Measurements from ENCODE around the gene AKR1B1.

The AKR1B1 gene

DNA sequence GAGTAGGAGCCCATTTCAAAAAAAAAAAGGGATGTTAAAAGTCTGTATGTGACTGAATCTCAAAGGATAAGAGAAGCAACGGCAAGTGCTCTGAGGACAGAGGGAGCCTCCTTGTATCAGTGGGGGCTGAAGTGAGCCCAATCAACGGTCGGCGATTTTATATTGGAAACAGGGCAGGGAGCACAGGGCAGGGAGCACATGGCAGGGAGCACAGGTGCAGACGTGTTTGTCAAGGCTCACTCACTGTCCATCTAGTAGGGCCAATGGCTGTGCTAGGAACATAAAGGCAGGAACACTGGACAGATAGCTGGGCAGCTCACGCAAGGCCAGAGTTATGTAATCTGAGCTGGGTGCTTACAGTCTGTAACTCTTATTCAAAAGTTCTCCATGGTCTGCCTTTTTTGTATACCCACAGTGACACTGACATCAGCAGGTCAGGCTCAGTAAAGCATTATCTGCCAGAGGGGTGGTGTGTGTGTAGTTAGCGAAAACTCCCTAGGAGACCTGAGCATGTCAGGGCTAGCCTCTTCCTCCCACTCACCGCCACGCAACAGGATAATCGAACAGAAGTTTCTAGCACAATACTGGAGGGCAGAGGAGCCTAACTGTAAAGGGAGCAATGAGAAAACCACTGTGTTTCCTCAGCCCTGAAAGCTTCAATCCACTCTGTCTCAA is 15.4 kb downstream of the AKR1B1 start:
- H3K36me3 Mint-ChIP-seq = peaks cover 93% of the 10 kb centered on the region
- ATAC-seq = no peak
- no peak overlapping the region for H3K27ac Mint-ChIP-seq
- H3K4me1 Mint-ChIP-seq = no peaks in the 10 kb centered on the region
- peaks cover 3% of the 10 kb centered on the region for H3K9me3 Mint-ChIP-seq
- H3K4me3 Mint-ChIP-seq = no peak overlapping the region
- no peaks in the 10 kb centered on the region for H3K27me3 Mint-ChIP-seq

DNA sequence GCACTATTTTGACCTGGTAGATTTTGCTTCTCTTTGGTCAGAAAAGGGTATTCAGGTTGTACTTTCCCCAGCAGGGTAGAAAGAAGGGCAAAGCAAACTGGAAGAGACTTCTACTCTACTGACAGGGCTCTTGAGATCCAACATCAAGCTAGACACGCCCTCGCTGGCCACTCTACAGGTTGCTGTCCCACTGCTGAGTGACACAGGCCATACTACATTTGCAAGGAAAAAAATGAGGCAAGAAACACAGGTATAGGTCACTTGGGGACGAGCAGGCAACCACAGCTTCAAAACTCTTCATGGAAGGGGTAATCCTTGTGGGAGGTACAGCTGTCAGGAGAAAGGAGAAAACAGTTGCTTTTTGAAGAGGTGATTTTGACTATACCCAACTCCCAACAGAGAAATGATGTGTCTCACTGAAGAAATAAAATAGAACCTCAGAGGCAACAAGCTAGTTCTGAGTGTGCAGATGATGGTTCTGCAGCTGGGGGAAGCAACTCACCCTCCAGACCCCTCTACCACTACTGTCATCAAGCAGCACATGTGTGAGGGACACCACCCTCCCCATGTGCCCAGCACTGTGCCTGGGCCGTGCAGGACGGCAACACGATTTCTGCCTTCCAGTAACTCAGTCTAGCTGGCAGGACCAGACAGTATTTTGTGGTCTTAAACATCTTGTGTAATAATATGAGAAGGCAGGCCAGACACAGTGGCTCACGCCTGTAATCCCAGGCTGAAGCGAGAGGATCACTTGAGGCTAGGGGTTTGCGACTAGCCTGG is 16.3 kb downstream of the AKR1B1 start:
- peaks cover 4% of the 10 kb centered on the region for H3K9me3 Mint-ChIP-seq
- no peak overlapping the region for H3K27ac Mint-ChIP-seq
- H3K27me3 Mint-ChIP-seq = no peaks in the 10 kb centered on the region
- ATAC-seq = no peak
- H3K36me3 Mint-ChIP-seq = peaks cover 85% of the 10 kb centered on the region
- H3K4me3 Mint-ChIP-seq = no peak overlapping the region
- no peaks in the 10 kb centered on the region for H3K4me1 Mint-ChIP-seq

DNA sequence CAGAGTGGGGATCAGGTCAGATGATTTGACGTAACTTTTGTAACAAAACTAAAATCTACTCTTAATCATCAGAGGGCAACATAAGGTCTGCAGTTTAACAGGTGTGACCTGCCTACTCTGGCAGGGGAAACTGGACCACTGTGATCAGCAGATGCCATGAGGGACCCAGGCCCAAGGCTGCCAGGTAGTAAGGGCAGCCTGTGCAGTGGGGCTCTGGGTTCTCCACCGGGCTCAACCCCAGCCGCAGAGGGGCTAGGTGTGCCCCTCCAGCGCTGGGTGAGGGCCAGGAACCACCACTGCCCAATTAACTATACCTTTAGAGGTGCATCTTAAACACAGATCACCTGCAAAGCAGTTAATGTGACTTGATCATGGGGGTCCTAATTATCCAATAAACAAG is 17.6 kb downstream of the AKR1B1 start:
- Mint-ChIP-seq H3K27me3 (no peaks in the 10 kb centered on the region), H3K9me3 (peaks cover 4% of the 10 kb centered on the region), H3K4me1 (no peaks in the 10 kb centered on the region), H3K4me3 (no peak overlapping the region), H3K36me3 (peaks cover 75% of the 10 kb centered on the region), H3K27ac (no peak overlapping the region)
- ATAC-seq = no peak

DNA sequence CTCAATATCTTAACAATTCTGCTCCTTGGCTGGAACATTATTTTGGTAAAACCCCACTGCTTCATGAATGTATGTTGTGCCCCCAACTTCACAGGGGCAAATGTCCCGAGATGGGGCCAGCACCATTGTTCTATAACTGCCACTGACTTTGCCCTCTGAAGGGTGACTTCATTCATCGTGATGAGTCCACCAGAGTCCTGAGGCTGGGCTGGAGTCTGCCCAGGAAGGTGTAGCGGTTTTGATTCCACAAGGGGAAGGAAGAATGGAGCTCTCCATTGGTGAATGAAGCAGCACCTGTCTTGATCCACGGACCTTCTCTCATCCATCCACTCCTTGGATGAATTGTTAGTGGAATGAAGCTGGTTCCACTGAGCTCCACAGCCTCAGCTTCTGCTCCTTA is 18.4 kb downstream of the AKR1B1 start:
- H3K27me3 Mint-ChIP-seq = no peaks in the 10 kb centered on the region
- H3K27ac Mint-ChIP-seq = no peak overlapping the region
- H3K9me3 Mint-ChIP-seq = peaks cover 4% of the 10 kb centered on the region
- H3K4me3 Mint-ChIP-seq = no peak overlapping the region
- H3K4me1 Mint-ChIP-seq = no peaks in the 10 kb centered on the region
- peaks cover 71% of the 10 kb centered on the region for H3K36me3 Mint-ChIP-seq
- ATAC-seq = no peak

DNA sequence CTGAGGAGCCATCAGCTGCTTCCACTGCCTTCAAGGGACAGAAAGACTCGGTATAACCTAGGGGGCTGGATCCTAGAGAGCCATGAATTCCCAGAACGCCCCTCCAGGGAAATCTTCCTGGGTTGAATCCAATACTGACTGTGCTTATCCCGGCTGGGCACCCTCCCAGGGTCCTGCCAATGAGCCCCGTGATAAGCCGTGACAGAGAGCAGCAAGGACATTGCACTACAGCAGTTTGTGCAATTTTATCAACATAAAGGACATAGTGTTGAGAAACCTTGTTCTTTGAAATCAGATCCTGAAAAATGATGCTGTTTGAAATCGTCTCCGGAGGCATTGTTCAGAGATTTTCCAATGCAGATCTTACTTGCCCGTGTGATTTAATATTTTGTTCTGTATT is 18.8 kb downstream of the AKR1B1 start:
- Mint-ChIP-seq H3K27ac (no peak overlapping the region), H3K4me3 (no peak overlapping the region), H3K9me3 (peaks cover 4% of the 10 kb centered on the region), H3K4me1 (no peaks in the 10 kb centered on the region), H3K27me3 (no peaks in the 10 kb centered on the region), H3K36me3 (peaks cover 67% of the 10 kb centered on the region)
- ATAC-seq = no peak

DNA sequence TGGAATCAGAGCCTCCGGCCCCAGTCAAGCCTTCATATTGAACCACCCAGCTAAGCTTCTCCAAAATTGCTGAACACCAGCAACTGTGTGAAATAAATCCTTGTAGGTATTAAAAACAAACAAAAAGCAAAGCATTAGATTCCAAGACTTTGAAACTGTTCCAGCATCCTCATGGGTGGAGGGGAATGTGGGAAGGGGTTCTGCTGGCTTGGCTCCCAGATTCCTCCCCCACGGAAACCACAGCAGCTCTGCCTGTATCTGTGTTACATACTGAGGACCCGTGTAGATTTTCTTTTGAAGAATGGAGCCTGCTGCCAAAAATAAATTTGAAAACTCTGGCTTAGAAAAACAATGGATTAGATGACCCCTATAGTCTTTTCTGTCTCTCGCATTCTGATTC is 20.0 kb downstream of the AKR1B1 start:
- Mint-ChIP-seq H3K27ac (no peak overlapping the region), H3K36me3 (peaks cover 56% of the 10 kb centered on the region), H3K27me3 (no peaks in the 10 kb centered on the region)

DNA sequence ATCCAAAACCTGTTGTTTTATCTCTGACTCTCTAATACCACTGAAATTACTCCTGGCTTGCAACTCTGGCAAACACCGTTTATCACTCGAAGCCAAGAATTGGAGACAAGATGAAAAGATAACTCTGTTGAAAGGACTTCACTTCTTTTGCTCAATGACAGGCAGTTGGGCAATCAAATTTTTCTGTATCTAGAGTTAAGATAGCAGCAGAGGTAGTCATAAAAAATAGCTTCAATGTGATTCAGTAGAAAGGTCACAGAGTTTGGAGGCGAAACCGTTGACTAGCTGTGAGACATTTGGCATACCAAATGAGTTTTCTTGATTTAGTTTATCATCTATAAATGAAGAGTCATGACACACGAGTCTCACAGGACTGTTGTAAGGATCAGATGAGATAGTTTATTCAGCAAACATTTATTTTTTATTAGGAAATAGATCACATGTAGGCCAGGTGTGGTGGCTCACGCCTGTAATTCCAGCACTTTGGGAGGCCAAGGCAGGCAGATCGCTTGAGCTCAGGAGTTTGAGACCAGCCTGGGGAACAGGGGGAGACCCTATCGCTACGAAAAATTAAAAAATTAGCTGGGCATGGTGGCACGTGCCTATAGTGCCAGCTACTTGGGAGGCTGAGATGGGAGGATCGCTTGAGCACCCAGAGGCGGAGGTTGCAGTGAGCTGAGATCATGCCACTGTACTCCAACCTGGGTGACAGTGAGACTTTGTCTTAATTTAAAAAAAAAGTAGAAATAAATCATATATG is 23.6 kb downstream of the AKR1B1 start:
- Mint-ChIP-seq H3K36me3 (peaks cover 20% of the 10 kb centered on the region), H3K4me1 (peaks cover 19% of the 10 kb centered on the region), H3K9me3 (peaks cover 4% of the 10 kb centered on the region), H3K4me3 (no peak overlapping the region), H3K27ac (no peak overlapping the region), H3K27me3 (no peaks in the 10 kb centered on the region)
- no peak for ATAC-seq

More for the DNA sequence above, 20.0 kb downstream of the AKR1B1 start:
- H3K4me3 Mint-ChIP-seq = no peak overlapping the region
- peaks cover 4% of the 10 kb centered on the region for H3K9me3 Mint-ChIP-seq
- H3K4me1 Mint-ChIP-seq = peaks cover under 1% of the 10 kb centered on the region
- no peak for ATAC-seq

DNA sequence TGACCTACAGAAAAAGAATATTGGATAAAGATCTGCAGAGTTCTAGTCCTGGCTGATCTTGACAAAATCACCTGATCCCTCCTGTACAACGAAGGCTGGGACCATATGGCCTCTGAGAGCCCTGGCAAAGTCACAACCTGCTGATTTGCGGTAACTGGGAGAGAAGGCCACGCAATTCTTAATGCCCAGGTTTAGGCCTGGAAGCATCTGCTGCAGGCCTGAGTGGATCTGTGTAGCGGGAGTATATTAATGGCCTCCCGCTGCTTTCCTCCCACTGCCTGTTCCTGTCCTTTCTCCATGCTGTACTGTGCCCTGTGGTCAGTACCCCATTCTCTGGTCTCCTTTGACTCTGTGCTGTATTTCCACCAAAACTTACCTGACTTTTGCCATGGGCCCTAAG is 24.2 kb downstream of the AKR1B1 start:
- no peak overlapping the region for H3K4me3 Mint-ChIP-seq
- H3K4me1 Mint-ChIP-seq = peaks cover 19% of the 10 kb centered on the region
- no peak overlapping the region for H3K27ac Mint-ChIP-seq
- no peaks in the 10 kb centered on the region for H3K27me3 Mint-ChIP-seq
- H3K9me3 Mint-ChIP-seq = peaks cover 4% of the 10 kb centered on the region
- peaks cover 14% of the 10 kb centered on the region for H3K36me3 Mint-ChIP-seq
- no peak for ATAC-seq

DNA sequence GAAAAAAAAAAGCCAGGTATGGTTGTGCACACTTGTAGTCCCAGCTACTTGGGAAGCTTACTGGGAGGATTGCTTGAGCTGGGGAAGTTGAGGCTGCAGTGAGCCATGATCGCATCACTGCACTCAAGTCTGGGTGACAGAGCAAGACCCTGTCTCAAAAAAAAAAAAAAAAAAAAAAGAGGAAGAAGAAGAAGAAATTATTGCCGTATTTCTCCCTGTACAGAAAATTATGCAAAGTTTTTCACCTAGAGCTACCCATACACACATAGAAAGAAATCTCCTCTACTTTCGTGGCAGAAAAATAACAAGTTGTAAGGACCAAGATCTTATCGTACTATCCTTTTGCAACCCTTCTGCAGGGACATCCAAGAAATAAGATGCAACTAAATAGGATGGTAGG is 25.5 kb downstream of the AKR1B1 start:
- H3K4me3 Mint-ChIP-seq = peak overlapping the region; percentile 80

DNA sequence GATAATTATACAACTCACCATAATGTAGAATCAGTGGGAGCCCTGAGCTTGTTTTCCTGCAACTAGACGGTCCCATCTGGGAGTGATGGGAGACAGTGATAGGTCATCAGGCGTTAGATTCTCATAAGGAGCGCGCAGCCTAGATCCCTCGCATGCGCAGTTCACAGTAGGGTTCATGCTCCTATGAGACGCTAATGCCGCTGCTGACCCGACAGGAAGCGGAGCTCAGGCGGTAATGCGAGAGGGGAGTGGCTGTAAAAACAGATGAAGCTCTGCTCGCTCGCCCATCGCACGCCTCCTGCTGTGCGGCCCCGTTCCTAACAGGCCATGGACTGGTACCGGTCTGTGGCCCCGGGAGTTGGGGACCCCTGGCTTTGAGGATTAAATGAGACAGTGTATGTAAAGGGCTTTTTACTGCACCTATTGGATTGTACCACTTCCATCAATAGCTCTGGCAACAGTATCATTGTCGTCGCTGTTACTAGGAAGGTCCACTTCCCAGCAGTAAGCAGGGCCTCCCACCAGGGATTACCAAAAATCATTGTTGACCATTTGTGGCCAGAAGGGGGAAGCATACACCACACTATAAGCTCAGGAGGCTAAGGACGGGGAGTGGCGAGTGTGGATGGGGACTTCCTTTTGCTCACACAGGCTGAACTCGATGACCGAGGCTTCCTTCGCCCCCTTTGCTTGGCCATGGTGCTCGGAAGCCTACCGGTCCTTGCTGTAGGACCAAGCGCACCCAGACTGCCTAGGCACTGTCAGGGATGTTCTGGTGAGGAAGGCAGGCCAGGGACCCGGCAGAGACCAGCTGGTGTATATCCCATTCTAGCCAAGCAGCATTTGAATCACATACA is 26.4 kb downstream of the AKR1B1 start:
- Mint-ChIP-seq H3K4me3 (peak overlapping the region; percentile 80), H3K27ac (peak overlapping the region; percentile 82), H3K4me1 (peaks cover 19% of the 10 kb centered on the region), H3K36me3 (no peaks in the 10 kb centered on the region), H3K9me3 (no peaks in the 10 kb centered on the region), H3K27me3 (no peaks in the 10 kb centered on the region)
- ATAC-seq = peak; percentile 97

More for the DNA sequence above, 25.5 kb downstream of the AKR1B1 start:
- ATAC-seq = no peak
- peaks cover under 1% of the 10 kb centered on the region for H3K9me3 Mint-ChIP-seq
- peak overlapping the region; percentile 82 for H3K27ac Mint-ChIP-seq
- peaks cover 19% of the 10 kb centered on the region for H3K4me1 Mint-ChIP-seq
- H3K27me3 Mint-ChIP-seq = no peaks in the 10 kb centered on the region
- peaks cover under 1% of the 10 kb centered on the region for H3K36me3 Mint-ChIP-seq

DNA sequence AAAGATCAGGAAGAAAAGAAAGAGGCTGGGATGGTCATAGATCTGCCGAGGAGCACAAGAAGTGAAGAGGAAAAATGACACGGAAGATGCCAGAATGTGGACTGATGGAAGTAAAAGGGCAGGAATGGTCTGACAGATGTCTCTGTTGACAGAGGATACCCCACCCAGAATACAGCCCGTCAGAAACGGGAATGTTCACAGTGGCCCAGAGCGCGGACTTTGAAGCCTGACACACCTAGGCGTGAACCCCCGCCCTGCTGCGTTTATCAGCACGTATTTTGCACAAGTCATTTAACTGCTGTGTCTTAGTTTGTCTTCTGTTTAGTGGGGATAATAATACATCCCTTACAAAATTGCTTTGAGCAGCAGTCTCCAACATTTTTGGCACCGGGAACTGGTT is 27.1 kb downstream of the AKR1B1 start:
- Mint-ChIP-seq H3K27me3 (no peaks in the 10 kb centered on the region), H3K4me3 (peak overlapping the region; percentile 80), H3K27ac (no peak overlapping the region), H3K36me3 (no peaks in the 10 kb centered on the region), H3K4me1 (peaks cover 19% of the 10 kb centered on the region), H3K9me3 (no peaks in the 10 kb centered on the region)
- ATAC-seq = no peak

DNA sequence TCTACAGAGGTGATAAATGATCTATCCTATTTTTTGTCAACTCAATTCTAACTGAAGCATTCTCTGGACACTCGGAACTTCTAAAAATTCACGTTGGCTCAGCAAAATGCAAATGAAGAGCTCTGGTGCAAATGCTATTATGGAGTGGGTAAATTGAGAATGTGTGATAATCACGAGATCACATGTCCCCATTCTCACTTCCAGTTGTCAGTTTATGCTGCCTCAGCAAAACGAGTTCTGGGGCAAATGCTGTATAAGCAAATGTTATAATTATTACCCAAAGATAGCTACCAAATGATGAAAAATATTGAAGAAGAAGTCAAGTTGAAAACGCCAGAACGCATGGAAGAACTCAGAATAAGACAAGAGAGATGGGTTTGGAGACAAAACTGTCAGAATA is 29.4 kb downstream of the AKR1B1 start:
- Mint-ChIP-seq H3K4me3 (no peak overlapping the region), H3K27me3 (no peaks in the 10 kb centered on the region), H3K36me3 (no peaks in the 10 kb centered on the region), H3K9me3 (no peaks in the 10 kb centered on the region), H3K4me1 (peaks cover 19% of the 10 kb centered on the region), H3K27ac (no peak overlapping the region)
- no peak for ATAC-seq

DNA sequence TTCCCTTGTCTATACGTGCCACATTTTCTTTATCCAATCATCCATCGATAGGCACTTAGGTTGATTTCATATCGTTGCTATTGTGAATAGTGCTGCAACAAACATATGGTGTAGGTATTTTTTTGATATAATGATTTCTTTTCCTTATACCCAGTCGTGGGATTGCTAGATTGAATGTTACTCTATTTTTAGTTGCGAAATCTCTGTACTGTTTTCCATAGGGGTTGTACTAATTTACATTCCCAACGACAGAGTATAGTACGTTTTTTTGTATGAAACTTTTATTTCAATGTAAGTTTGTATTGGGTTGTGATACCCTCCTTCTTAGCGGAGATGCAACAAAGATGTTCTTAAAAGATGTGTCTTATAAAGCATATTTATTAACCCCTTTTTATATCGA is 30.0 kb downstream of the AKR1B1 start:
- Mint-ChIP-seq H3K27me3 (no peaks in the 10 kb centered on the region), H3K27ac (no peak overlapping the region), H3K9me3 (no peaks in the 10 kb centered on the region), H3K4me3 (no peak overlapping the region), H3K4me1 (peaks cover 18% of the 10 kb centered on the region), H3K36me3 (no peaks in the 10 kb centered on the region)
- no peak for ATAC-seq

DNA sequence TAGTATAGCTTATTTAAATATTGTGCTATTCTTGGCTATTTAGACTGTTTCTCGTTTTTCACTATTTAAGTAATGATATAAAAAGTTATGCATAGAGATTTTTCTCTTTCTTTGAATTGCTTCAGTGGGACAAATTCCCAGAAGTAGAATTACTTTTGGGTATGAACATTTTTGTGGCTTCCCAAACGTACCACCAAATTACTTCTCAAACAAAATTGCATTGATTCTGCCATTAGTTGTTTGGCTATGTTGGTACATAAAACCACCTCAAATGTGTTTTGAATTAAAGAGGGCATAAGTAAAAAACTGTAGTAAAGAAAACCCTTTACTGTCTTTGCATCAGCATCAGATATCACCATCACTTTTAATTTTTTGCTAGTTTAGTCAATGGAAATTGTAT is 31.0 kb downstream of the AKR1B1 start:
- no peak overlapping the region for H3K4me3 Mint-ChIP-seq
- no peak for ATAC-seq
- H3K27me3 Mint-ChIP-seq = no peaks in the 10 kb centered on the region
- H3K27ac Mint-ChIP-seq = no peak overlapping the region
- no peaks in the 10 kb centered on the region for H3K36me3 Mint-ChIP-seq
- peaks cover 8% of the 10 kb centered on the region for H3K4me1 Mint-ChIP-seq
- H3K9me3 Mint-ChIP-seq = no peaks in the 10 kb centered on the region

DNA sequence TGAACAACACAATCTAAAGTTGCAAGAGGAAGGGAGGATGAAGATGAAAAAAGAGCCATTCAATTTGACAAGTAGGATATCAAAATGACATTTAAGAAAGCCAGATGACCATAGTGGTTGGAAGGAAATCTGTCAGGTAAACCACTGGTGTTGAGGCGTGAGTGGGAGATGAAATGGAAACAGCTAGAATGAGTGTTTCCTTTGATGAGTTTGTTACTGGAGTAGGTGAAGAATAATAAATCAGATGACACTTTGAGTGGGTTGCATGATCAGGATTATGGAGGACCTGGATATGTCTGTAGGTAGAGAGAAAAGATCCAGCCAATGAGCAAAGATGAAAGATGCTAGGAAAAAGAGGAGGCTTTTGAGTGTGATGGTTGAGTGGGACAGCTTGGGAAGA is 33.1 kb downstream of the AKR1B1 start:
- no peaks in the 10 kb centered on the region for H3K9me3 Mint-ChIP-seq
- H3K4me3 Mint-ChIP-seq = no peak overlapping the region
- ATAC-seq = no peak
- H3K4me1 Mint-ChIP-seq = no peaks in the 10 kb centered on the region
- no peak overlapping the region for H3K27ac Mint-ChIP-seq
- peaks cover 12% of the 10 kb centered on the region for H3K27me3 Mint-ChIP-seq
- H3K36me3 Mint-ChIP-seq = no peaks in the 10 kb centered on the region

Data from stimulated activated memory B cell treated with anti-CD40 and anti-IgM and Interleukin-4, amounts not matched to agents 10 μg/mL and 1 μg/mL and 100 μg/mL, for 72 hours (primary cell).